GM18517 (cell line): ENCODE measurements around the gene PAM16.
"Not testable (repeated sequence)": the region's sequence is repeated elsewhere in the genome, so short reads cannot be mapped to it uniquely, and the experiment has no call there.

ENCODE experiments used
- ATAC-seq: cut with Tn5 transposase; IDR thresholded peaks from one replicate; pipeline ENCODE4 v1.9.1; 2021; ENCODE audit warnings: mild to moderate bottlenecking, moderate library complexity; ENCODE audit not compliant: unreplicated experiment

PAM16 gene

GRCh38 chr16:4337540-4338088 is 13.5 kb downstream of the PAM16 start:
- ATAC-seq, result no peak

GRCh38 chr16:4336701-4337539 is 14.2 kb downstream of the PAM16 start:
- no peak for ATAC-seq

- ATAC-seq, result no peak
These were observed 16.2 kb downstream of the PAM16 start for GRCh38 chr16:4334724-4335495.

GRCh38 chr16:4333714-4334113 is 17.4 kb downstream of the PAM16 start:
- ATAC-seq, result not testable (repeated sequence)

GRCh38 chr16:4333308-4333638 is 17.8 kb downstream of the PAM16 start:
- no peak for ATAC-seq

GRCh38 chr16:4332623-4333307 is 18.4 kb downstream of the PAM16 start:
- ATAC-seq, result no peak

GRCh38 chr16:4332083-4332482 is 19.0 kb downstream of the PAM16 start:
- no peak for ATAC-seq

GRCh38 chr16:4330277-4330874 is 20.7 kb downstream of the PAM16 start:
- ATAC-seq, result no peak

GRCh38 chr16:4328782-4329775 is 22.0 kb downstream of the PAM16 start:
- ATAC-seq, result no peak

GRCh38 chr16:4328046-4328781 is 22.9 kb downstream of the PAM16 start:
- no peak for ATAC-seq

GRCh38 chr16:4327386-4328045 is 23.6 kb downstream of the PAM16 start:
- ATAC-seq, result no peak

- no peak for ATAC-seq
These were observed 25.8 kb downstream of the PAM16 start for GRCh38 chr16:4325253-4325758.

GRCh38 chr16:4324492-4325252 is 26.4 kb downstream of the PAM16 start:
- ATAC-seq, result no peak

- ATAC-seq, result no peak
These were observed 27.2 kb downstream of the PAM16 start for GRCh38 chr16:4323845-4324488.

GRCh38 chr16:4323071-4323844 is 27.9 kb downstream of the PAM16 start:
- no peak for ATAC-seq
